Measurements from ENCODE around the gene ATP8A1. TPM values are rescaled to one million over a fixed set of nuclear protein-coding genes. Genes with fewer than 3 reads are reported as not detected.

Gene ATP8A1
- total RNA-seq, 2 experiments from 2014 or later: 80.0 to 141 TPM

GRCh38 chr4:42531341-42532030 is 125.4 kb downstream of the ATP8A1 start:
- Histone ChIP-seq H2AFZ (ENCODE audit: low read length) (no peak overlapping the region), H3K27ac (ENCODE audit: low read depth, low read length, poor library complexity, severe bottlenecking) (no peak overlapping the region), H3K9me3 (ENCODE audit: low read length) (no peaks in the 10 kb centered on the region), H3K79me2 (ENCODE audit: insufficient read depth, low read depth, low read length) (peaks cover 5% of the 10 kb centered on the region; the same call in 1 of the 2 replicates), H4K20me1 (ENCODE audit: insufficient read depth, low read length) (no peaks in the 10 kb centered on the region), H3K36me3 (ENCODE audit: insufficient read depth, low read length) (peaks cover 94% of the 10 kb centered on the region), H3K4me2 (ENCODE audit: low read length) (no peak overlapping the region), H3K4me1 (ENCODE audit: insufficient read depth, low read length, poor library complexity, severe bottlenecking) (no peaks in the 10 kb centered on the region), H3K9me2 (ENCODE audit: insufficient read depth, low read length) (no peaks in the 10 kb centered on the region), H3K4me3 (ENCODE audit: low read depth, low read length, poor library complexity, severe bottlenecking) (no peak overlapping the region)
- ChIA-PET POLR2A (no interaction called here), CTCF (ENCODE audit: unreplicated experiment) (no interaction called here)
- TF ChIP-seq EZH2phosphoT487 (IDR thresholded peaks at IDR 0.05; ENCODE audit: borderline replicate concordance, low read depth, low read length) (no peak), CTCF (conservative IDR thresholded peaks at IDR 0.05; ENCODE audit: low read length) (no peak)
- no peak for DNase-seq (ENCODE audit: low spot score)
- BruUV-seq (replicated peaks): no TSS peak
- intact Hi-C loops (cut with micrococcal nuclease; ENCODE audit: unreplicated experiment): no loop called here

- Histone ChIP-seq H3K9me3 (ENCODE audit: low read length) (no peaks in the 10 kb centered on the region), H4K20me1 (ENCODE audit: insufficient read depth, low read length) (no peaks in the 10 kb centered on the region), H3K36me3 (ENCODE audit: insufficient read depth, low read length) (peaks cover 95% of the 10 kb centered on the region), H3K4me1 (ENCODE audit: insufficient read depth, low read length, poor library complexity, severe bottlenecking) (no peaks in the 10 kb centered on the region), H2AFZ (ENCODE audit: low read length) (no peak overlapping the region), H3K9me2 (ENCODE audit: insufficient read depth, low read length) (no peaks in the 10 kb centered on the region), H3K79me2 (ENCODE audit: insufficient read depth, low read depth, low read length) (no peaks in the 10 kb centered on the region), H3K4me3 (ENCODE audit: low read depth, low read length, poor library complexity, severe bottlenecking) (no peak overlapping the region), H3K4me2 (ENCODE audit: low read length) (no peak overlapping the region), H3K27ac (ENCODE audit: low read depth, low read length, poor library complexity, severe bottlenecking) (no peak overlapping the region)
- DNase-seq (ENCODE audit: low spot score): no peak
- TF ChIP-seq EZH2phosphoT487 (IDR thresholded peaks at IDR 0.05; ENCODE audit: borderline replicate concordance, low read depth, low read length): no peak
- intact Hi-C loops (cut with micrococcal nuclease; ENCODE audit: unreplicated experiment): loop anchor here (5.0 kb wide), 1 partner anchor 151 kb away; no protein-coding TSS in a partner anchor
- CTCF ChIA-PET (ENCODE audit: unreplicated experiment): no interaction called here
- POLR2A ChIA-PET: interaction anchor here (0.6 kb wide), 1 partner anchor 99 kb away, joined by 3 read pairs; no protein-coding TSS in a partner anchor
- BruUV-seq (replicated peaks): no TSS peak
Measured at GRCh38 chr4:42523066-42523718, 133.7 kb downstream of the ATP8A1 start.

GRCh38 chr4:42519803-42520417 is 137.0 kb downstream of the ATP8A1 start:
- peak; percentile 68 for DNase-seq (ENCODE audit: low spot score)
- Histone ChIP-seq H3K36me3 (ENCODE audit: insufficient read depth, low read length) (peaks cover 96% of the 10 kb centered on the region), H3K79me2 (ENCODE audit: insufficient read depth, low read depth, low read length) (no peaks in the 10 kb centered on the region), H3K9me3 (ENCODE audit: low read length) (no peaks in the 10 kb centered on the region), H2AFZ (ENCODE audit: low read length) (no peak overlapping the region), H3K4me1 (ENCODE audit: insufficient read depth, low read length, poor library complexity, severe bottlenecking) (peaks cover 8% of the 10 kb centered on the region), H4K20me1 (ENCODE audit: insufficient read depth, low read length) (no peaks in the 10 kb centered on the region), H3K4me3 (ENCODE audit: low read depth, low read length, poor library complexity, severe bottlenecking) (no peak overlapping the region), H3K4me2 (ENCODE audit: low read length) (no peak overlapping the region), H3K27ac (ENCODE audit: low read depth, low read length, poor library complexity, severe bottlenecking) (no peak overlapping the region), H3K9me2 (ENCODE audit: insufficient read depth, low read length) (no peaks in the 10 kb centered on the region)
- BruUV-seq (replicated peaks): no TSS peak
- CTCF ChIA-PET (ENCODE audit: unreplicated experiment): interaction anchor here (1.1 kb wide), 2 partner anchors 10 to 40 kb away, joined by 3 read pairs; no protein-coding TSS in a partner anchor
- no peak for TF ChIP-seq EZH2phosphoT487 (IDR thresholded peaks at IDR 0.05; ENCODE audit: borderline replicate concordance, low read depth, low read length)
- TF ChIP-seq CTCF (conservative IDR thresholded peaks at IDR 0.05; ENCODE audit: low read length): peak; percentile 88
- POLR2A ChIA-PET: interaction anchor here (0.6 to 1.2 kb wide), 5 partner anchors 9 to 548 kb away, joined by 3 to 6 read pairs (median 3); no protein-coding TSS in a partner anchor
- intact Hi-C loops (cut with micrococcal nuclease; ENCODE audit: unreplicated experiment): loop anchor here (5.0 kb wide), 1 partner anchor 148 kb away; no protein-coding TSS in a partner anchor
